GM12878 (cell line): ENCODE measurements around the gene ZNF512B. TPM values are rescaled to one million over a fixed set of nuclear protein-coding genes. Genes with fewer than 3 reads are reported as not detected.

Experiments
- ATAC-seq: fragments of 200-7000 bp; cut with Tn5 transposase; 3 replicates; pipeline ENCODE4 v1.9.1; 2020; ENCODE audit warnings: mild to moderate bottlenecking, moderate library complexity
- BruUV-seq: library from RNA; stranded (reverse); fragments of 400-500 nt; replicated peaks from 2 replicates; lab custom pipeline; 2021; lab: Mats Ljungman, UMichigan
- CTCF ChIA-PET: fragments of 300-600 bp; sonication (Branson Sonifier 250); formaldehyde crosslinking; extraction: SDS; loops from one replicate; lab custom pipeline; 2021; ENCODE audit warnings: inconsistent platforms; lab: Yijun Ruan, JAX
- POLR2A ChIA-PET: fragments of 350-600 bp; formaldehyde crosslinking; extraction: SDS; loops from one replicate; lab custom pipeline; 2021; ENCODE audit warnings: inconsistent platforms; lab: Charles Lee
- RAD21 ChIA-PET: fragments of 300-600 bp; sonication (Branson Sonifier 250); formaldehyde crosslinking; loops from one replicate; lab custom pipeline; 2023; ENCODE audit warnings: antibody characterized with exemption; ENCODE audit not compliant: unreplicated experiment; lab: Charles Lee
- SMC1A ChIA-PET: fragments of 300-600 bp; sonication (Branson Sonifier 250); formaldehyde crosslinking; loops from one replicate; lab custom pipeline; 2023; ENCODE audit not compliant: unreplicated experiment, uncharacterized antibody; lab: Charles Lee
- DNase-seq: peaks from one replicate; pipeline ENCODE4 v3.0.0-alpha.2; 2011; ENCODE audit warnings: low read depth, low spot score
- FAIRE-seq: peaks from 3 replicates; lab custom pipeline; 2011; peaks lifted over from hg19 to GRCh38; lab: Jason Lieb, UNC
- H2AFZ ChIP-seq: 2 replicates; pipeline ENCODE4 v1.6.0; 2011; ENCODE audit warnings: low read depth, low read length, control low read depth; ENCODE audit not compliant: control insufficient read depth
- H3K27ac ChIP-seq: 2 replicates; pipeline ENCODE4 v1.5.1; 2011; ENCODE audit warnings: control low read depth; ENCODE audit not compliant: control insufficient read depth, insufficient read depth
- H3K27me3 ChIP-seq, 2 experiments: replicated peaks in 1 of 2; 2 replicates each; pipeline versions ENCODE4 v1.6.0 to v1.6.1; 2011; ENCODE audit warnings: low read length in 1 of 2; ENCODE audit not compliant: control insufficient read depth in 2 of 2, insufficient read depth in 2 of 2
- H3K36me3 ChIP-seq, 2 experiments: 2 replicates each; pipeline ENCODE4 v1.5.1; 2011; ENCODE audit warnings: low read length in 1 of 2; ENCODE audit not compliant: control insufficient read depth in 2 of 2, insufficient read depth in 2 of 2
- H3K4me1 ChIP-seq: 2 replicates; pipeline ENCODE4 v1.6.1; 2011; ENCODE audit warnings: mild to moderate bottlenecking, low read length, moderate library complexity, mixed read lengths; ENCODE audit not compliant: control insufficient read depth, insufficient read depth
- H3K4me2 ChIP-seq: 2 replicates; pipeline ENCODE4 v1.6.0; 2011; ENCODE audit warnings: control low read depth; ENCODE audit not compliant: control insufficient read depth, insufficient read depth
- H3K4me3 ChIP-seq: fragments of 200-600 bp; sonication (generic); 2 replicates; pipeline ENCODE4 v1.5.1; 2016
- H3K79me2 ChIP-seq: 2 replicates; pipeline ENCODE4 v1.6.0; 2011; ENCODE audit warnings: low read length; ENCODE audit not compliant: control insufficient read depth, insufficient read depth
- H3K9ac ChIP-seq: 2 replicates; pipeline ENCODE4 v1.8.0; 2011; ENCODE audit warnings: low read length, control low read depth, mixed read lengths; ENCODE audit not compliant: control insufficient read depth, insufficient read depth
- H3K9me3 ChIP-seq: replicated peaks from 3 replicates; pipeline ENCODE4 v1.5.1; 2011; ENCODE audit warnings: mild to moderate bottlenecking, low read length; ENCODE audit not compliant: control insufficient read depth, insufficient read depth
- H4K20me1 ChIP-seq: 2 replicates; pipeline ENCODE4 v1.6.0; 2011; ENCODE audit not compliant: control insufficient read depth, insufficient read depth
- CEBPB ChIP-seq, 2 experiments: fragments of 150-350 bp in 1 of 2; IDR thresholded peaks; 2 replicates each; pipeline ENCODE4 v1.6.1; 2012 to 2014; ENCODE audit warnings: low read depth in 2 of 2, low read length in 2 of 2, borderline replicate concordance in 1 of 2, inconsistent platforms in 1 of 2
- EZH2 ChIP-seq: IDR thresholded peaks from 2 replicates; pipeline ENCODE4 v1.6.1; 2012; ENCODE audit warnings: low read depth, mild to moderate bottlenecking, control low read depth, inconsistent platforms, low read length, borderline replicate concordance; ENCODE audit not compliant: control insufficient read depth
- JUNB ChIP-seq: IDR thresholded peaks from 2 replicates; pipeline ENCODE4 v1.6.1; 2016; ENCODE audit warnings: antibody characterized with exemption, mild to moderate bottlenecking
- KAT2A ChIP-seq: conservative IDR thresholded peaks from 2 replicates; pipeline ENCODE4 v1.6.1; 2011; ENCODE audit warnings: low read depth, low read length; ENCODE audit not compliant: control insufficient read depth
- MEF2B ChIP-seq: fragments of 450-650 bp; IDR thresholded peaks from 2 replicates; pipeline ENCODE4 v1.6.1; 2018; ENCODE audit warnings: mild to moderate bottlenecking, moderate library complexity; ENCODE audit not compliant: partially characterized antibody, poor library complexity, severe bottlenecking
- NRF1 ChIP-seq: conservative IDR thresholded peaks from 2 replicates; pipeline ENCODE4 v1.6.1; 2011; ENCODE audit warnings: mild to moderate bottlenecking, low read depth, low read length, improper control_type of control experiment
- PML ChIP-seq: IDR thresholded peaks from 2 replicates; pipeline ENCODE4 v1.6.1; 2012; ENCODE audit warnings: low read length, inconsistent platforms
- STAT1 ChIP-seq: fragments of 450-650 bp; conservative IDR thresholded peaks from 2 replicates; pipeline ENCODE4 v1.6.1; 2014; ENCODE audit warnings: antibody characterized with exemption, mild to moderate bottlenecking
- WGBS: methylation state at CpG from one replicate; pipeline ENCODE4 v1.1.6; 2016; ENCODE audit warnings: low lambda C conversion rate; ENCODE audit not compliant: insufficient replicate concordance, insufficient coverage; ENCODE audit errors: missing lambda C conversion rate; 5-methylcytosine and 5-hydroxymethylcytosine counted together
- in situ Hi-C: fragments of 300-500 bp; cut with MboI; formaldehyde crosslinking; loops from 9 replicates; pipeline ENCODE4 v1.14.3; 2018; ENCODE audit warnings: mixed read lengths
- intact Hi-C: fragments of 100-400 bp; cut with micrococcal nuclease; formaldehyde crosslinking; loops from one replicate; pipeline ENCODE4 v1.14.2; 2022; ENCODE audit not compliant: unreplicated experiment
- polyA plus RNA-seq, 11 experiments: library from polyadenylated mRNA; depleted of rRNA in 4 of 11; unstranded in 6 of 11; stranded (reverse) in 5 of 11; fragments of >200 nt; fragmentation: Nextera tagmentation in 4 of 11; fragmentation: Illumina TruSeq in 1 of 11; extraction: Ambion mirVana in 4 of 11; extraction: Trizol in 1 of 11; gene quantifications; 1 replicate in 1 of 11; 2 replicates in 10 of 11; pipeline versions ENCODE4 v1.2.1 to v1.2.3, GENCODE V29; 2011 to 2016; ENCODE audit warnings: inconsistent platforms in 2 of 11, missing spikeins in 2 of 11, low read depth in 1 of 11
- total RNA-seq, 4 experiments: library from RNA; depleted of rRNA in 3 of 4; stranded (reverse); fragments of >200 nt in 3 of 4; fragmentation: Illumina TruSeq in 1 of 4; extraction: Trizol in 1 of 4; gene quantifications; 2 replicates each; pipeline versions ENCODE4 v1.2.1 to v1.2.3, GENCODE V29; 2013 to 2021

Gene ZNF512B
- total and polyA plus RNA-seq, 10 of the 15 experiments (the other 5 are each of a cell fraction or from before 2014, with no cell fraction given), result 0.06 to 23.9 (median 4.0) TPM

DNA sequence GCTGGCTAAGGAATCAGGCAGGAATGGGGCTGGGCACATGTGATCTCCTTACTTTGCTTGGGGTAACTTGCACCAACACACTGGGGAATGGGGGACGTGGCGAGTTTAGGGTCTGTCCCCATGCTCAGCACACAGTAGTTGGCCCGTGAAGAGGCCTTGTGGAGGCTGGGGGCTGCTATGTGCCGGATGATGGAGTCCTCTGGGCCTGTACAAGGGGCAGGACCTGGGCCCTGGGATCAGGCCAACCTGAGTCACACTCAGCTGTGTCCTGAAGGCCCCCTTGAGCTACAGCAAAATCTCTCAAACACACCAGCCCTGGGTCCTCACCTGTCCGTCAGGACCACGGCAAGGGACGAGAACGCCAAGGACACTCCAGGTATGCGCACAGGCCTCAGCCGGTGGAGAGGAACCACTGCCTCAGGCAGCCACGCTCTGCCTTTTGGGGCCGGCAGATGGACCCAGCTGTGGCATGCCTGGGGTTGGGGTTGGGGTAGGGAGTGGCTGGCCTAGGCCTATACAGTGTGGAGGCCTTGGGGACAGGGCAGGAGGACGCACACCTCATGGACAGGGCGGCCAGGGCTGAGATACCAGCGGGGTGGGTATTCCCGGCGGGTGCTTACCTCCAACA, 24.6 kb downstream of the ZNF512B start:
- Histone ChIP-seq H3K36me3 (peaks cover 17 to 41% of the 10 kb centered on the region in 2 experiments; a peak in 3 of 4 replicates), H3K4me3 (no peak overlapping the region), H3K27ac (no peak overlapping the region), H2AFZ (no peak overlapping the region), H3K4me2 (no peak overlapping the region), H3K9ac (no peak overlapping the region), H3K4me1 (peaks cover 24% of the 10 kb centered on the region), H4K20me1 (peaks cover 4% of the 10 kb centered on the region; the same call in 1 of the 2 replicates), H3K9me3 (no peaks in the 10 kb centered on the region; the same call in 2 of the 3 replicates), H3K79me2 (peaks cover 18% of the 10 kb centered on the region), H3K27me3 (no peaks in the 10 kb centered on the region)
- RAD21 ChIA-PET, result interaction anchor here (1.0 kb wide), 1 partner anchor 241 kb away, joined by 3 read pairs; no protein-coding TSS in a partner anchor
- no peak for FAIRE-seq
- WGBS, result 86% methylated on average over 17 of the region's 17 CpGs
- intact Hi-C loops, result no loop called here
- in situ Hi-C loops, result no loop called here
- TF ChIP-seq KAT2A, result no peak
- TF ChIP-seq PML, result no peak
- no peak for TF ChIP-seq MEF2B
- TF ChIP-seq STAT1, result no peak
- no peak for TF ChIP-seq CEBPB (IDR thresholded peaks at IDR 0.05; ENCODE audit: borderline replicate concordance in 1 of 2, low read depth in 2 of 2, low read length in 2 of 2)
- TF ChIP-seq EZH2, result no peak
- no peak for TF ChIP-seq JUNB
- no peak for TF ChIP-seq NRF1
- POLR2A ChIA-PET, result no interaction called here
- BruUV-seq, result no TSS peak
- SMC1A ChIA-PET, result no interaction called here
- DNase-seq, result no peak
- CTCF ChIA-PET, result no interaction called here
- ATAC-seq, result no peak
